Type B pancreatic cell (in vitro differentiated cells): ENCODE measurements around the gene EPB41L2. TPM values are rescaled to one million over a fixed set of nuclear protein-coding genes. Genes with fewer than 3 reads are reported as not detected.

Experiments
- DNase-seq: peaks from one replicate; pipeline ENCODE4 v3.0.0; 2021; ENCODE audit warnings: mixed read lengths; ENCODE audit not compliant: unreplicated experiment; ENCODE audit errors: extremely low spot score
- H3K27ac Mint-ChIP-seq: 2 replicates; pipeline ENCODE4 v1.8.0; 2021; ENCODE audit warnings: mild to moderate bottlenecking, mixed read lengths
- H3K27me3 Mint-ChIP-seq: 2 replicates; pipeline ENCODE4 v1.8.0; 2021; ENCODE audit warnings: mixed read lengths
- H3K36me3 Mint-ChIP-seq: 2 replicates; pipeline ENCODE4 v1.8.0; 2021; ENCODE audit warnings: mixed read lengths
- H3K4me1 Mint-ChIP-seq: one replicate; pipeline ENCODE4 v1.8.0; 2021; ENCODE audit warnings: mixed read lengths; ENCODE audit not compliant: unreplicated experiment
- H3K4me3 Mint-ChIP-seq: 2 replicates; pipeline ENCODE4 v1.8.0; 2021; ENCODE audit warnings: mild to moderate bottlenecking, mixed read lengths
- H3K9me3 Mint-ChIP-seq: 2 replicates; pipeline ENCODE4 v1.8.0; 2021; ENCODE audit warnings: mixed read lengths
- total RNA-seq: library from RNA; stranded (reverse); gene quantifications from 2 replicates; pipeline ENCODE4 v1.2.1, GENCODE V29; 2021; ENCODE audit warnings: low replicate concordance
- TF ChIP-seq, protein P1 (sequence below): fragments of 200-600 bp; sonication (generic); conservative IDR thresholded peaks from 2 replicates; pipeline ENCODE4 v1.5.0; 2021; ENCODE audit warnings: antibody characterized with exemption, mild to moderate bottlenecking

Gene EPB41L2
- total RNA-seq, 1 donor from 2014 or later: 74.8 TPM

DNA sequence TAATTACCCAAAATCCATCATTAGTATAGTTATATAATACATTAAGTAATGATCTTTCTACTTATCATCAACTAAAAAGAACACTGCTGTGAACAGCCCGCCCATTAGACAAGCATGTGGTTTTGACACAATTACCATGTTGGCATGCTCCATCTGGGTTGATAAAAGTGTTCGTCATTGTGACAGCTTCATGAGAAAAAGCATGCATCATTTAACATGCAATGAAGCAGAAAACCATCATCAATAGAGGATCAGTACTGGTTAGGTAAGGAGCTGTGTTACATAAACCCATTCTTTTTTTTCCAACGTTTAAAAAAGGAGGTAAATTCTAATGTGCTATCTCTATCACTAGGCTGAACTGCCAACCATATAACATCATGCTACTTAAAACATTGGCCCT, 101.9 kb downstream of the EPB41L2 start:
- H3K27ac Mint-ChIP-seq: no peak overlapping the region
- TF ChIP-seq, protein P1, sequence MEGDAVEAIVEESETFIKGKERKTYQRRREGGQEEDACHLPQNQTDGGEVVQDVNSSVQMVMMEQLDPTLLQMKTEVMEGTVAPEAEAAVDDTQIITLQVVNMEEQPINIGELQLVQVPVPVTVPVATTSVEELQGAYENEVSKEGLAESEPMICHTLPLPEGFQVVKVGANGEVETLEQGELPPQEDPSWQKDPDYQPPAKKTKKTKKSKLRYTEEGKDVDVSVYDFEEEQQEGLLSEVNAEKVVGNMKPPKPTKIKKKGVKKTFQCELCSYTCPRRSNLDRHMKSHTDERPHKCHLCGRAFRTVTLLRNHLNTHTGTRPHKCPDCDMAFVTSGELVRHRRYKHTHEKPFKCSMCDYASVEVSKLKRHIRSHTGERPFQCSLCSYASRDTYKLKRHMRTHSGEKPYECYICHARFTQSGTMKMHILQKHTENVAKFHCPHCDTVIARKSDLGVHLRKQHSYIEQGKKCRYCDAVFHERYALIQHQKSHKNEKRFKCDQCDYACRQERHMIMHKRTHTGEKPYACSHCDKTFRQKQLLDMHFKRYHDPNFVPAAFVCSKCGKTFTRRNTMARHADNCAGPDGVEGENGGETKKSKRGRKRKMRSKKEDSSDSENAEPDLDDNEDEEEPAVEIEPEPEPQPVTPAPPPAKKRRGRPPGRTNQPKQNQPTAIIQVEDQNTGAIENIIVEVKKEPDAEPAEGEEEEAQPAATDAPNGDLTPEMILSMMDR: no peak
- H3K36me3 Mint-ChIP-seq: peaks cover 2% of the 10 kb centered on the region
- no peaks in the 10 kb centered on the region for H3K27me3 Mint-ChIP-seq
- H3K4me3 Mint-ChIP-seq: no peak overlapping the region
- peaks cover 2% of the 10 kb centered on the region for H3K4me1 Mint-ChIP-seq
- H3K9me3 Mint-ChIP-seq: peaks cover 2% of the 10 kb centered on the region
- DNase-seq: no peak

DNA sequence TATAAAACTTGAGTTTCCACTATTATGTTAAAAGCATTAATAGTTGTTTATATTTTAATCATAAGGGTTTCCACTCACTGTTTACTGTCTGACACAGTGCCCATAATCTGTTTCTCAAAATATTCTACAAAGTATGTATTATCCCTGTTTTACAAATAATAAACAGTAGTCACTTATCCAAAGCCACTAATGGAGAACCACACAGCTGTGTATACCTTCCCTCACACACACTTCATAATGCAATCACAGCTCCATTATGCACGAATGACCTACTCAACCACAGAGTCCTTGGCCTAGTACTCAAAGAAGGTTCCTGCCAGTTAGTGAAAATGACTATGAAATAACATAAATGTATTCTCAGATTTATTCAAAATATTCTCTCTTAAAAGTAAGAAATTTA, 103.1 kb downstream of the EPB41L2 start:
- H3K27ac Mint-ChIP-seq: no peak overlapping the region
- peaks cover 5% of the 10 kb centered on the region for H3K9me3 Mint-ChIP-seq

DNA sequence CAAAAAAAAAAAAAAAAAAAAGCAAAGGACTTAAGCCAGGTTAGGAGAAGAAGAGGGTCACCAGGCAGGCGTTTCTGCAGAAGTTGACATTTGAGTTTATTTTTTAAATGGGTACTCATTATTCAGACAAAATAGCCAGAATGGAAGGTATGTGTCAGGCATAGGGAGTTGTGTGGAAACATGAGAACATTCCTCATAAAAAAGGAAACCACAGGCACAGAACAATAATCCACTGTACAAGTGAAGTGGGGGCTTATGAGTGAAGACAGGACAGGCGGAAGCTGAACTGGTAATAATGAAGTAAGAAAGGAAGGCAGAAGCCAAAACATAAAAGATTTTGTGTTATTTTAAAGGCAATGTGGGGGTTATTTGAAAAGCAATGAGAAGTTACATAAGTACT, 104.6 kb downstream of the EPB41L2 start:
- no peak for DNase-seq
- H3K27ac Mint-ChIP-seq: no peak overlapping the region
- peaks cover 5% of the 10 kb centered on the region for H3K9me3 Mint-ChIP-seq
- H3K4me1 Mint-ChIP-seq: peaks cover 5% of the 10 kb centered on the region
- H3K27me3 Mint-ChIP-seq: no peaks in the 10 kb centered on the region
- H3K36me3 Mint-ChIP-seq: peaks cover 11% of the 10 kb centered on the region
- TF ChIP-seq, protein P1: no peak
- H3K4me3 Mint-ChIP-seq: no peak overlapping the region

More for the DNA sequence above, 103.1 kb downstream of the EPB41L2 start:
- no peaks in the 10 kb centered on the region for H3K27me3 Mint-ChIP-seq
- peaks cover 9% of the 10 kb centered on the region for H3K36me3 Mint-ChIP-seq
- TF ChIP-seq, protein P1: no peak
- no peak for DNase-seq
- H3K4me3 Mint-ChIP-seq: no peak overlapping the region
- peaks cover 5% of the 10 kb centered on the region for H3K4me1 Mint-ChIP-seq

DNA sequence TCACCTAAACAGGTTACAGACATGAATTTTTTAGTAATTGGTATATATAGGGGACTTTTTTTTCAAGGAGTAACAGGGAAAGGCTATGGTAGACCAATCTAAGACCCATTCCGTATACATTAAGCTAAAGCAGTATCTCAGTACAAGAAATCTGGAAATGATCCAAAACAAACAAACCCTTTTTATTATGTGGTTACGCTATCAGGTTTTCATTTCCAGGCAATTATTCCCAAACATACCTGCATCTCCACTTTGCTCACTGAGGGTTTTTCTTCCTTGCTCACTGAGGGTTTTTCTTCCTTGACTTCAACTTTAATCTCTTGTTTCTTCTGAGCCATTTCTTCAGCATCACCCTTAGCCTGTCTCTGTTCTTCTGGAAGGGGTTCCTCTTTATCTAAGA, 107.3 kb downstream of the EPB41L2 start:
- peaks cover 5% of the 10 kb centered on the region for H3K9me3 Mint-ChIP-seq
- no peak overlapping the region for H3K4me3 Mint-ChIP-seq
- peaks cover 16% of the 10 kb centered on the region for H3K36me3 Mint-ChIP-seq
- no peak for DNase-seq
- H3K27ac Mint-ChIP-seq: no peak overlapping the region
- TF ChIP-seq, protein P1: no peak
- peaks cover 5% of the 10 kb centered on the region for H3K4me1 Mint-ChIP-seq
- no peaks in the 10 kb centered on the region for H3K27me3 Mint-ChIP-seq

DNA sequence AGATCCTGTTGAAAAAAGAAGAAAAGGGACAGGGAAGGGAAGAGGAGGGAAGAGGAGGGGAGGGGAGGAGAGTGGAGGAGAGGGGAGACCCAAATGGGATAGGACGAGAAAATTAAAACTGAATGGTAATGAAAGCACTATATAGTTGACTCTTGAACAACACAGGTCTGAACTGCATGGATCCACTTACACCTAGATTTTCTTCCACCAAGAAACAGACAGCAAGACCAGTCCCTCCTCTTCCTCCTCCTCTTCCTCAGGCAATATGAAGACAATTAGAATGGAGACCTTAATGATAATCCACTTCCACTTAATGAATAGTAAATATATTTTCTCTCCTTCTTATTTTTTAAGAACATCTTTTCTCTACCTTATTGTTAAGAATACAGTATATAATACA, 113.5 kb downstream of the EPB41L2 start:
- Mint-ChIP-seq H3K27ac (no peak overlapping the region), H3K27me3 (no peaks in the 10 kb centered on the region), H3K9me3 (no peaks in the 10 kb centered on the region)

More for the DNA sequence above, 113.5 kb downstream of the EPB41L2 start:
- Mint-ChIP-seq H3K36me3 (peaks cover 8% of the 10 kb centered on the region), H3K4me3 (no peak overlapping the region), H3K4me1 (peaks cover under 1% of the 10 kb centered on the region)
- TF ChIP-seq, protein P1: no peak
- no peak for DNase-seq
